HL-60/S4 treated with phorbol 12-myristate 13-acetate at 8.2 ng/mL for 4 days and 3 days (cell line): ENCODE data around the gene CALCOCO2.

Source experiments
- in situ Hi-C: fragments of 300-500 bp; cut with MboI; formaldehyde crosslinking; loops from 2 replicates; pipeline ENCODE4 v1.15.0; 2022; ENCODE audit warnings: low sequenced_read_pairs

Gene CALCOCO2

GRCh38 chr17:48912476-48912875 is 81.6 kb downstream of the CALCOCO2 start:
- in situ Hi-C loops: no loop called here
